ENCODE results near the gene TRIM52. TPM values are rescaled to one million over a fixed set of nuclear protein-coding genes. Genes with fewer than 3 reads are reported as not detected.
A peak's percentile ranks its signal among the peaks of the same experiment; 100 is the strongest.

TRIM52 gene
- total and polyA plus RNA-seq, 10 of the 15 experiments (the other 5 are each of a cell fraction or from before 2014, with no cell fraction given) = 1.4 to 24.3 (median 8.1) TPM

DNA sequence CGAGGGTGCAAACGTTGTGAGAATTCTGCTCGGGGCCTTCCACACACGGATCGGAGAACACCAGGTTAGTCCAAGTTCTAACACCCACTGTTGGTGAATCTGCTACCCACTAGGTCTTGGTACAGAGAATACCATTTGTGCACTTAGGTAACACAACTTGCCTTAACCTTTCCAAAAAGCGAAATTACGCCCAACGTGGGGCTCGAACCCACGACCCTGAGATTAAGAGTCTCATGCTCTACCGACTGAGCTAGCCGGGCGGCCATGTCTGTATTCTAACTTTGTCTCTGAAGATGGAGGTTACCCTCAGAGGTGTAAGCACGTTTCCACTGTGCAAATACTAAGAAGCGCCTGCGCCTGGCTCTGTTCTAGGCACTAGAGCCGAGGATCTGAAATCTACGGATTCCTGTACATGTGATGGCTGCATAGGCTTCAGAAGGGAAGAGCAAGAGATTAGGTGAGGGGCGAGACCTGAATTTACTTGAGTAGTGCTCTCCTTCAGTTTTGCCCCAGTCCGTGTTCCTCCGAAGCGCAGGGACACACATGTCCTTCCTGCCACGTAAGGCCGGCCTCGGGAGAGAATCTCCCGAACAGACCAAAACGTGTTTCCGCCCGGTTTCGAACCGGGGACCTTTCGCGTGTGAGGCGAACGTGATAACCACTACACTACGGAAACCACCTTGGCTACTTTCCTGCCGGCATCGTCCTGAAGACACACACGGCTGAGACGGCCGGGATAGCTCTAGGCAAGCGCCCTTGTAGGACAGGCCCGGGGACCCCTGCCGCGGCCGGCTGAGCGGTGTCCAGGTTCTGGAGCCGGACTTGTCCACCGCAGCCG, 38.9 kb downstream of the TRIM52 start (continued):
- peak; percentile 75 for TF ChIP-seq MXI1 (IDR thresholded peaks at IDR 0.05; ENCODE audit: low read depth, low read length)
- TF ChIP-seq, protein P1, sequence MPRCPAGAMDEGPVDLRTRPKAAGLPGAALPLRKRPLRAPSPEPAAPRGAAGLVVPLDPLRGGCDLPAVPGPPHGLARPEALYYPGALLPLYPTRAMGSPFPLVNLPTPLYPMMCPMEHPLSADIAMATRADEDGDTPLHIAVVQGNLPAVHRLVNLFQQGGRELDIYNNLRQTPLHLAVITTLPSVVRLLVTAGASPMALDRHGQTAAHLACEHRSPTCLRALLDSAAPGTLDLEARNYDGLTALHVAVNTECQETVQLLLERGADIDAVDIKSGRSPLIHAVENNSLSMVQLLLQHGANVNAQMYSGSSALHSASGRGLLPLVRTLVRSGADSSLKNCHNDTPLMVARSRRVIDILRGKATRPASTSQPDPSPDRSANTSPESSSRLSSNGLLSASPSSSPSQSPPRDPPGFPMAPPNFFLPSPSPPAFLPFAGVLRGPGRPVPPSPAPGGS (IDR thresholded peaks at IDR 0.05; ENCODE audit: borderline replicate concordance, insufficient read depth, low read depth, low read length, poor library complexity, severe bottlenecking) = no peak
- TF ChIP-seq ATF7 (IDR thresholded peaks at IDR 0.05; ENCODE audit: low read depth) = peak; percentile 42; the same call in 1 of the 2 replicates
- TF ChIP-seq CREB1 (IDR thresholded peaks at IDR 0.05; ENCODE audit: low read depth) = no peak
- no peak for TF ChIP-seq FOXM1 (IDR thresholded peaks at IDR 0.05; ENCODE audit: low read depth, low read length)
- peak; percentile 14 for TF ChIP-seq MEF2B (IDR thresholded peaks at IDR 0.05; ENCODE audit: partially characterized antibody, poor library complexity, severe bottlenecking)
- TF ChIP-seq TBL1XR1 (IDR thresholded peaks at IDR 0.05; ENCODE audit: low read depth, low read length) = peak; percentile 78; the same call in 1 of the 2 replicates
- TF ChIP-seq TAF1 (IDR thresholded peaks at IDR 0.05; ENCODE audit: borderline replicate concordance, low read depth, low read length) = 0 out of 2 replicates have a peak, but pooled peaks have one; percentile 14
- TF ChIP-seq, protein P2, sequence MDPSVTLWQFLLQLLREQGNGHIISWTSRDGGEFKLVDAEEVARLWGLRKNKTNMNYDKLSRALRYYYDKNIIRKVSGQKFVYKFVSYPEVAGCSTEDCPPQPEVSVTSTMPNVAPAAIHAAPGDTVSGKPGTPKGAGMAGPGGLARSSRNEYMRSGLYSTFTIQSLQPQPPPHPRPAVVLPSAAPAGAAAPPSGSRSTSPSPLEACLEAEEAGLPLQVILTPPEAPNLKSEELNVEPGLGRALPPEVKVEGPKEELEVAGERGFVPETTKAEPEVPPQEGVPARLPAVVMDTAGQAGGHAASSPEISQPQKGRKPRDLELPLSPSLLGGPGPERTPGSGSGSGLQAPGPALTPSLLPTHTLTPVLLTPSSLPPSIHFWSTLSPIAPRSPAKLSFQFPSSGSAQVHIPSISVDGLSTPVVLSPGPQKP (IDR thresholded peaks at IDR 0.05; ENCODE audit: low read depth, low read length) = peak; percentile 46; the same call in 1 of the 2 replicates
- peak; percentile 46 for TF ChIP-seq MYC (IDR thresholded peaks at IDR 0.05; ENCODE audit: insufficient read depth, insufficient read length, insufficient replicate concordance, low read length, severe bottlenecking)
- TF ChIP-seq, protein P3, sequence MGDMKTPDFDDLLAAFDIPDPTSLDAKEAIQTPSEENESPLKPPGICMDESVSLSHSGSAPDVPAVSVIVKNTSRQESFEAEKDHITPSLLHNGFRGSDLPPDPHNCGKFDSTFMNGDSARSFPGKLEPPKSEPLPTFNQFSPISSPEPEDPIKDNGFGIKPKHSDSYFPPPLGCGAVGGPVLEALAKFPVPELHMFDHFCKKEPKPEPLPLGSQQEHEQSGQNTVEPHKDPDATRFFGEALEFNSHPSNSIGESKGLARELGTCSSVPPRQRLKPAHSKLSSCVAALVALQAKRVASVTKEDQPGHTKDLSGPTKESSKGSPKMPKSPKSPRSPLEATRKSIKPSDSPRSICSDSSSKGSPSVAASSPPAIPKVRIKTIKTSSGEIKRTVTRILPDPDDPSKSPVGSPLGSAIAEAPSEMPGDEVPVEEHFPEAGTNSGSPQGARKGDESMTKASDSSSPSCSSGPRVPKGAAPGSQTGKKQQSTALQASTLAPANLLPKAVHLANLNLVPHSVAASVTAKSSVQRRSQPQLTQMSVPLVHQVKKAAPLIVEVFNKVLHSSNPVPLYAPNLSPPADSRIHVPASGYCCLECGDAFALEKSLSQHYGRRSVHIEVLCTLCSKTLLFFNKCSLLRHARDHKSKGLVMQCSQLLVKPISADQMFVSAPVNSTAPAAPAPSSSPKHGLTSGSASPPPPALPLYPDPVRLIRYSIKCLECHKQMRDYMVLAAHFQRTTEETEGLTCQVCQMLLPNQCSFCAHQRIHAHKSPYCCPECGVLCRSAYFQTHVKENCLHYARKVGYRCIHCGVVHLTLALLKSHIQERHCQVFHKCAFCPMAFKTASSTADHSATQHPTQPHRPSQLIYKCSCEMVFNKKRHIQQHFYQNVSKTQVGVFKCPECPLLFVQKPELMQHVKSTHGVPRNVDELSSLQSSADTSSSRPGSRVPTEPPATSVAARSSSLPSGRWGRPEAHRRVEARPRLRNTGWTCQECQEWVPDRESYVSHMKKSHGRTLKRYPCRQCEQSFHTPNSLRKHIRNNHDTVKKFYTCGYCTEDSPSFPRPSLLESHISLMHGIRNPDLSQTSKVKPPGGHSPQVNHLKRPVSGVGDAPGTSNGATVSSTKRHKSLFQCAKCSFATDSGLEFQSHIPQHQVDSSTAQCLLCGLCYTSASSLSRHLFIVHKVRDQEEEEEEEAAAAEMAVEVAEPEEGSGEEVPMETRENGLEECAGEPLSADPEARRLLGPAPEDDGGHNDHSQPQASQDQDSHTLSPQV (IDR thresholded peaks at IDR 0.05) = no peak
- no peak for TF ChIP-seq BMI1 (IDR thresholded peaks at IDR 0.05; ENCODE audit: borderline replicate concordance)
- TF ChIP-seq IRF4 (IDR thresholded peaks at IDR 0.05; ENCODE audit: low read depth, low read length) = peak; percentile 65
- TF ChIP-seq, protein P4, sequence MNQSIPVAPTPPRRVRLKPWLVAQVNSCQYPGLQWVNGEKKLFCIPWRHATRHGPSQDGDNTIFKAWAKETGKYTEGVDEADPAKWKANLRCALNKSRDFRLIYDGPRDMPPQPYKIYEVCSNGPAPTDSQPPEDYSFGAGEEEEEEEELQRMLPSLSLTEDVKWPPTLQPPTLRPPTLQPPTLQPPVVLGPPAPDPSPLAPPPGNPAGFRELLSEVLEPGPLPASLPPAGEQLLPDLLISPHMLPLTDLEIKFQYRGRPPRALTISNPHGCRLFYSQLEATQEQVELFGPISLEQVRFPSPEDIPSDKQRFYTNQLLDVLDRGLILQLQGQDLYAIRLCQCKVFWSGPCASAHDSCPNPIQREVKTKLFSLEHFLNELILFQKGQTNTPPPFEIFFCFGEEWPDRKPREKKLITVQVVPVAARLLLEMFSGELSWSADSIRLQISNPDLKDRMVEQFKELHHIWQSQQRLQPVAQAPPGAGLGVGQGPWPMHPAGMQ (IDR thresholded peaks at IDR 0.05; ENCODE audit: borderline replicate concordance) = no peak
- TF ChIP-seq, protein P5, sequence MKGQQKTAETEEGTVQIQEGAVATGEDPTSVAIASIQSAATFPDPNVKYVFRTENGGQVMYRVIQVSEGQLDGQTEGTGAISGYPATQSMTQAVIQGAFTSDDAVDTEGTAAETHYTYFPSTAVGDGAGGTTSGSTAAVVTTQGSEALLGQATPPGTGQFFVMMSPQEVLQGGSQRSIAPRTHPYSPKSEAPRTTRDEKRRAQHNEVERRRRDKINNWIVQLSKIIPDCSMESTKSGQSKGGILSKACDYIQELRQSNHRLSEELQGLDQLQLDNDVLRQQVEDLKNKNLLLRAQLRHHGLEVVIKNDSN (IDR thresholded peaks at IDR 0.05; ENCODE audit: borderline replicate concordance, extremely low read length, insufficient read depth, low read depth, low read length) = no peak
- peak; percentile 63; the same call in 1 of the 2 replicates for TF ChIP-seq CREM (IDR thresholded peaks at IDR 0.05; ENCODE audit: low read depth)
- peak; percentile 44; the same call in 1 of the 2 replicates for TF ChIP-seq MEF2A (IDR thresholded peaks at IDR 0.05; ENCODE audit: insufficient read depth, low read depth, low read length)
- no peak; the same call in 1 of the 2 replicates for TF ChIP-seq ZNF207 (IDR thresholded peaks at IDR 0.05; ENCODE audit: borderline replicate concordance)
- TF ChIP-seq HCFC1 (IDR thresholded peaks at IDR 0.05; ENCODE audit: low read length) = peak; percentile 29; the same call in 1 of the 2 replicates

Measured in GM12878 (cell line).